NCI-H2227 (cell line): ENCODE measurements around the gene LTO1.

ENCODE experiments used
- DNase-seq: peaks from one replicate; lab custom pipeline; 2025; ENCODE audit not compliant: unreplicated experiment; lab: John Stamatoyannopoulos, UW

Gene LTO1

GRCh38 chr11:69647390-69647748 is 27.8 kb downstream of the LTO1 start:
- no peak for DNase-seq

GRCh38 chr11:69646493-69647389 is 28.4 kb downstream of the LTO1 start:
- DNase-seq: no peak

GRCh38 chr11:69645801-69646492 is 29.2 kb downstream of the LTO1 start:
- DNase-seq: no peak

GRCh38 chr11:69644962-69645675 is 30.0 kb downstream of the LTO1 start:
- DNase-seq: no peak

- peak; percentile 47 for DNase-seq
Observed at GRCh38 chr11:69644071-69644961, 30.8 kb downstream of the LTO1 start.

GRCh38 chr11:69643646-69644045 is 31.5 kb downstream of the LTO1 start:
- no peak for DNase-seq

GRCh38 chr11:69642913-69643632 is 32.1 kb downstream of the LTO1 start:
- DNase-seq: peak; percentile 85

GRCh38 chr11:69642549-69642912 is 32.6 kb downstream of the LTO1 start:
- no peak for DNase-seq

- DNase-seq: no peak
Observed at GRCh38 chr11:69641681-69642548, 33.2 kb downstream of the LTO1 start.

- peak; percentile 53 for DNase-seq
Observed at GRCh38 chr11:69640995-69641581, 34.1 kb downstream of the LTO1 start, which contains the start of gene CCND1. Gene CCND1, plus strand, starts transcription at chr11:69641156. Its CDS starts 158 bp downstream, at chr11:69641314.

GRCh38 chr11:69640260-69640994 is 34.7 kb downstream of the LTO1 start:
- no peak for DNase-seq

GRCh38 chr11:69639831-69640230 is 35.3 kb downstream of the LTO1 start:
- no peak for DNase-seq

GRCh38 chr11:69638941-69639681 is 36.0 kb downstream of the LTO1 start:
- peak; percentile 85 for DNase-seq

- DNase-seq: peak; percentile 57
Observed at GRCh38 chr11:69637941-69638871, 36.9 kb downstream of the LTO1 start.

GRCh38 chr11:69637198-69637940 is 37.8 kb downstream of the LTO1 start:
- no peak for DNase-seq
